Measurements from ENCODE around the gene HMGN2. TPM values are rescaled to one million over a fixed set of nuclear protein-coding genes. Genes with fewer than 3 reads are reported as not detected.

The HMGN2 gene
- polyA plus RNA-seq, 1 experiment = 278 TPM

GRCh38 chr1:26516987-26517765 lies 44.9 kb downstream of the HMGN2 start:
- no peaks in the 10 kb centered on the region for H3K9me3 ChIP-seq (ENCODE audit: control insufficient read depth, insufficient read depth, low read length)
- ChIA-PET CTCF (interaction anchor here (3.5 kb wide), 1 partner anchor 21 kb away, joined by 14 read pairs; no protein-coding TSS in a partner anchor), POLR2A (interaction anchor here (0.6 to 0.8 kb wide), 3 partner anchors 15 to 112 kb away, joined by 4 to 8 read pairs (median 5); no protein-coding TSS in a partner anchor)
- TF ChIP-seq, protein P1, sequence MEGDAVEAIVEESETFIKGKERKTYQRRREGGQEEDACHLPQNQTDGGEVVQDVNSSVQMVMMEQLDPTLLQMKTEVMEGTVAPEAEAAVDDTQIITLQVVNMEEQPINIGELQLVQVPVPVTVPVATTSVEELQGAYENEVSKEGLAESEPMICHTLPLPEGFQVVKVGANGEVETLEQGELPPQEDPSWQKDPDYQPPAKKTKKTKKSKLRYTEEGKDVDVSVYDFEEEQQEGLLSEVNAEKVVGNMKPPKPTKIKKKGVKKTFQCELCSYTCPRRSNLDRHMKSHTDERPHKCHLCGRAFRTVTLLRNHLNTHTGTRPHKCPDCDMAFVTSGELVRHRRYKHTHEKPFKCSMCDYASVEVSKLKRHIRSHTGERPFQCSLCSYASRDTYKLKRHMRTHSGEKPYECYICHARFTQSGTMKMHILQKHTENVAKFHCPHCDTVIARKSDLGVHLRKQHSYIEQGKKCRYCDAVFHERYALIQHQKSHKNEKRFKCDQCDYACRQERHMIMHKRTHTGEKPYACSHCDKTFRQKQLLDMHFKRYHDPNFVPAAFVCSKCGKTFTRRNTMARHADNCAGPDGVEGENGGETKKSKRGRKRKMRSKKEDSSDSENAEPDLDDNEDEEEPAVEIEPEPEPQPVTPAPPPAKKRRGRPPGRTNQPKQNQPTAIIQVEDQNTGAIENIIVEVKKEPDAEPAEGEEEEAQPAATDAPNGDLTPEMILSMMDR (IDR thresholded peaks at IDR 0.05; ENCODE audit: low read depth, low read length) = no peak
- peaks cover 14% of the 10 kb centered on the region for H3K27me3 ChIP-seq (ENCODE audit: control insufficient read depth, insufficient read depth, low read length)
- H3K27ac ChIP-seq (ENCODE audit: low read depth, low read length) = no peak overlapping the region
- no peak overlapping the region for H3K4me3 ChIP-seq (ENCODE audit: low read depth, low read length)
- no peak for DNase-seq (ENCODE audit: low read depth, low spot score)

GRCh38 chr1:26517766-26518049 lies 45.5 kb downstream of the HMGN2 start:
- H3K27ac ChIP-seq (ENCODE audit: low read depth, low read length) = no peak overlapping the region
- no peak overlapping the region for H3K4me3 ChIP-seq (ENCODE audit: low read depth, low read length)
- POLR2A ChIA-PET = interaction anchor here (0.6 to 0.8 kb wide), 3 partner anchors 15 to 113 kb away, joined by 4 to 8 read pairs (median 5); no protein-coding TSS in a partner anchor
- DNase-seq (ENCODE audit: low read depth, low spot score) = no peak
- CTCF ChIA-PET = interaction anchor here (3.5 kb wide), 1 partner anchor 21 kb away, joined by 14 read pairs; no protein-coding TSS in a partner anchor
- TF ChIP-seq, protein P1 (IDR thresholded peaks at IDR 0.05; ENCODE audit: low read depth, low read length) = no peak
- no peaks in the 10 kb centered on the region for H3K9me3 ChIP-seq (ENCODE audit: control insufficient read depth, insufficient read depth, low read length)
- H3K27me3 ChIP-seq (ENCODE audit: control insufficient read depth, insufficient read depth, low read length) = peaks cover 17% of the 10 kb centered on the region

DNA sequence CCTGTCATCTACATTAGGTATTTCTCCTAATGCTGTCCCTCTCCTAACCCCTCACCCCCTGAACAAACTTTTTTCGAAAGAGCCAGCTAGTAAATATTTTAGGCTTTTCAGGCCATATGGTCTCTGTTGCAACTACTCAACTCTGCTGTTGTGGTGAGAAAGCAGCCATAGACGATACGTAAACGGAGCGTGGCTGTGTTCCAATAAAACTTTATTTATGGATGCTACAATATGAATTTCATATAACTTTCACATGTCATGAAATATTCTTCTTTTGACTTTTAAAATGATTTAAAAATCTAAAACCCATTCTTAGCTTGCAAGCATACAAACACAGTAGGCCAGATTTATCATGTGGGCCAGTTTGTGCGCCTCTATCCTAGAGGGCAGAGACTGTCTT lies 46.1 kb downstream of the HMGN2 start:
- no peak for DNase-seq (ENCODE audit: low read depth, low spot score)
- no peak overlapping the region for H3K4me3 ChIP-seq (ENCODE audit: low read depth, low read length)
- POLR2A ChIA-PET = no interaction called here

DNA sequence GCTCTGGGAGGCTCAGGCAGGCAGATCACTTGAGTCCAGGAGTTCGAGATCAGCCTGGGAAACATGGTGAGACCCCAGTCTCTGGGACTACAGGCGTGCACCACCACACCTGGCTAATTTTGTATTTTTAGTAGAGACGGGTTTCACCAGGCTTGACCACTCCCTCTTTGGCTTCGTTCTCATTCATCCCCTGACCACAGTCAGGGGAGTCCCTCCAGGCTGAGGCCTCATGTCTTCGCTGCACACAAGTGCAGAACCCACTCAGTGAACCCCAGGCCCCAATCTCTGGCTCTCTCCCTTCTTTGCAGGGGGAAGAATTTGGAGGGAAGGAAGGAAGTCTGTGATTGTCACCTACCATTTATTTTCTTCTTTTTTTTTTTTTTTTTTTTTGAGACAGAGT lies 48.1 kb downstream of the HMGN2 start:
- DNase-seq (ENCODE audit: low read depth, low spot score) = no peak
- POLR2A ChIA-PET = no interaction called here
- peaks cover 23% of the 10 kb centered on the region for H3K27me3 ChIP-seq (ENCODE audit: control insufficient read depth, insufficient read depth, low read length)
- H3K27ac ChIP-seq (ENCODE audit: low read depth, low read length) = no peak overlapping the region
- TF ChIP-seq, protein P1 (IDR thresholded peaks at IDR 0.05; ENCODE audit: low read depth, low read length) = no peak
- H3K9me3 ChIP-seq (ENCODE audit: control insufficient read depth, insufficient read depth, low read length) = no peaks in the 10 kb centered on the region
- H3K4me3 ChIP-seq (ENCODE audit: low read depth, low read length) = no peak overlapping the region
- CTCF ChIA-PET = no interaction called here

More for the DNA sequence above, 46.1 kb downstream of the HMGN2 start:
- Histone ChIP-seq H3K27ac (ENCODE audit: low read depth, low read length) (no peak overlapping the region), H3K9me3 (ENCODE audit: control insufficient read depth, insufficient read depth, low read length) (no peaks in the 10 kb centered on the region), H3K27me3 (ENCODE audit: control insufficient read depth, insufficient read depth, low read length) (peaks cover 17% of the 10 kb centered on the region)
- CTCF ChIA-PET = interaction anchor here (3.5 kb wide), 1 partner anchor 20 kb away, joined by 14 read pairs; no protein-coding TSS in a partner anchor
- TF ChIP-seq, protein P1 (IDR thresholded peaks at IDR 0.05; ENCODE audit: low read depth, low read length) = no peak

DNA sequence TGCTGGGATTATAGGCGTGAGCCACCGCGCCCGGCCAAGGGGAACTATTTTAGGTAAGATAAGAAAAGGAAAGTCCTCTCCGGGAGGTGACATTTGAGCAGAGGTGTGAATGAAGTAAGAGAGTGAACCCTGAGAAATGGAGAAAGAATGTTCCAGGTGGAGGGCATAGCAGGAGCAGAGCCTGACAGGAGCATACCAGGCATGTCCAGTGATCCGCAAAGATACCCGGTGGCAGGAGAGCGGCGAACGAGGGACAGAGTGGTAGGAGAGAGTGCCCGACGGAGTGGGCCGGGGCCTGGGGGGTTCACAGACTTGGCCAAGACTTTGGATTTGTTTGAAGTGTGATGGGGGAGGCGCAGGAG lies 49.4 kb downstream of the HMGN2 start:
- TF ChIP-seq, protein P1 (IDR thresholded peaks at IDR 0.05; ENCODE audit: low read depth, low read length) = no peak
- CTCF ChIA-PET = interaction anchor here (0.9 to 1.1 kb wide), 2 partner anchors 17 to 22 kb away, joined by 3 read pairs; no protein-coding TSS in a partner anchor
- Histone ChIP-seq H3K9me3 (ENCODE audit: control insufficient read depth, insufficient read depth, low read length) (no peaks in the 10 kb centered on the region), H3K4me3 (ENCODE audit: low read depth, low read length) (no peak overlapping the region), H3K27ac (ENCODE audit: low read depth, low read length) (no peak overlapping the region), H3K27me3 (ENCODE audit: control insufficient read depth, insufficient read depth, low read length) (peaks cover 23% of the 10 kb centered on the region)
- DNase-seq (ENCODE audit: low read depth, low spot score) = no peak
- POLR2A ChIA-PET = no interaction called here

Data from AG04450 (cell line).